SKM-1 (cell line): ENCODE data around the gene MED16.
A peak's percentile ranks its signal among the peaks of the same experiment; 100 is the strongest.

Experiments used
- DNase-seq: peaks from one replicate; lab custom pipeline; 2025; ENCODE audit not compliant: unreplicated experiment; lab: John Stamatoyannopoulos, UW

Gene MED16

DNA sequence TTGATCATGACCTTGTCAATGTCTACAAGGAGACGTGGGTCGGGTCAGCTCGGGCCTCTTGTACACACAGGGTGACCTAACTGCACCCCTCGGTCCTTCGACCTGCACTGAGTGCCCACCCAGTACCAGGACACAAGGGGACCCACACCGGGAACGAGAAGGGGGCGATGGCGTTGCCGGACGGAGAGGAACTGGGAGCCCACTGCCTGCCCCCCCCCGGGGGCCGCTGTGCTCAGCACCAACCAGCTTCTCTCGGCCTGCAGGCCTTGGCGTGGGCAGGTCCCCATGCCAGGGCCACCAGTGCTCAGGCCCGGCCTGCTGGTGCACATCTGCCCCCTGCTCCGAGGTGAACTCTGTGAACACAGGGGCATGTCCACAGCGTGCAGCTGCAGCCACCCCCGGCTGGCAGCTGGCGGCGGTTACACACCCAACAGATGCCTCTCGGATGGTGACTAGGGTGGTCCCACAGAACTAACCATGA is 19.4 kb downstream of the MED16 start:
- DNase-seq: no peak

DNA sequence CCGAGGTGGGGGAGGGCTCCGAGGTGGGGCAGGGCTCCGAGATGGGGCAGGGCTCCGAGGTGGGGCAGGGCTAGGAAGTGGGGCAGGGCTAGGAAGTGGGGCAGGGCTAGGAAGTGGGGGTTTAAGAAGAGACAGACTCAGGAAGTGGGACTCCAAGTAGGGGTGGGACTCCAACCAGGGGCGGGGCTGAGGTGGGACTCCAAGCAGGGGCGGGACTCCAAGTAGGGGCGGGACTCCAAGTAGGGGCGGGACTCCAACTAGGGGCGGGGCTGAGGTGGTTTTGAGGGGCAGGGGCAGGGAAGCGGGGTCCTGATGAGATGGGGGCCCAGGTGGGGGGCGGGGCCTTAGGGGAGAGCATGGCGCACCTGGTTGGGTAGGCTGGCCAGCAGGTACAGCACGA is 19.9 kb downstream of the MED16 start:
- DNase-seq: no peak

DNA sequence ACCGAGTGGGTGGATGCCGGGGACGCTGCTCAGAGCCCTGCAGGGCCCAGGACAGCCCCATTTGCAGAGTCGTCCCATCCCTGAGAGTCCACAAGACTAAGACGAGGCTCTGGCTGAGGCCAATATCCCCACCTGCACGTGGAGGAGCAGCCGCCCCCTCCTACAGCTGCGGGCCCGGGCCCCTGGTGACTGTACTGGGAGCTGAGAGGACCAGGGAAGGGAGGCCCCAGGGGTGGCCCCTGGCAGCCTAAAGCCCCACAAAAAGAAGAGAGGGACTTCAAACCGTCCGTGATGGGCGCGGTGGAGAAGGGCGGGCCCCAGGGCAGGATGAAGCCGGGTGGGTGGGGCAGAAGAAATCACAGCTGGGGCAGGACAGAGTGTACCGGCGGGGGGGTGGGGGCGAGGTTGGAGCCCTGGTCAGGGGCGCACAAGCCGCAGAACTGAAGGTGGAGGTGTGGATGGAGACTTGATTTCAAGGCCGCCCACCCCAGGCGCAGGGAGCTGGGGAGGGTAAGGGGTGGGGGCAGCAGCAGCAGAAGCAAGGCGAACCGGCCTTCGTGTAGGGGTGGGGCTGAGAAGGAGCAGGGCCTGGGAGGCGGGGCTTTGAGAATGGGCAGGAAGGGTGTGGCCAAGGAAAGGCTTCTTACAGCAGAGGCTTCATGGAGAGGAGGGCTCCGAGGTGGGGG is 20.6 kb downstream of the MED16 start:
- DNase-seq: no peak

DNA sequence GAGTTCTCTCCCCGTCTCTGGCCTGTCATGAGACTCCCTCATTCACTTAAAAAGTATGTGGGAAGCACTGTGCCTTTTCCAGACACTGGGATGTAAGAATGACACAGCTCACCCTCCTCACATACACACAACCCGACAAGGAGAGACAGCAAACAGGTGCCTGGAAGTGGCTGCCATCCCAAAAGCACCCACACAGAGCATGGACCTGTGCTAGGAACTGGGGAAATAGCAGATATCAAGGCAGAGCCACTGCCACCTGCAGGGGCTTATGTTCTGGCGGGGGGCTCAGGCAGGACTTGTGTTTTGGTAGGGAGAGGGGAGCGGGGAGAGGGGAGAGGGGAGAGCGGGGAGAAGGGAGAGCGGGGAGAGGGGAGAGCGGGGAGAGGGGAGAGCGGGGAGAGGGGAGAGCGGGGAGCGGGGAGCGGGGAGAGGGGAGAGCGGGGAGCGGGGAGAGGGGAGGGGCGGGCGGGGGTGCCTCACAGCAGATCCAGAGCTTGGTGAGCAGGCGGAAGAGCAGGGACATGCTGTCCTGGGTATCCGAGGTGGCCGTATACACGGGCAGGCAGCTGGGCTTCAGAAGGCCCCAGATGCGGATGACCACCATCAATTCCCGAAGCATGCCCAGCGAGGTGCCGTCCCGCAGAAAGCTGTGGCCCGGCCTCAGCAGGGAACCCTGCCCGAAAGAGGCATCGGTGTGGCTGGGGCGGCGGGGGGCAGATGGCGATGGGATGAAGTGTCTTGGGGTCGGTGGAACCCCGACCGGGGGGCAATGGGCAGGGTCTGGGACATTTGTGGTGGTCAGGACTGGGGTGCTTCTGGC is 21.3 kb downstream of the MED16 start:
- no peak for DNase-seq

DNA sequence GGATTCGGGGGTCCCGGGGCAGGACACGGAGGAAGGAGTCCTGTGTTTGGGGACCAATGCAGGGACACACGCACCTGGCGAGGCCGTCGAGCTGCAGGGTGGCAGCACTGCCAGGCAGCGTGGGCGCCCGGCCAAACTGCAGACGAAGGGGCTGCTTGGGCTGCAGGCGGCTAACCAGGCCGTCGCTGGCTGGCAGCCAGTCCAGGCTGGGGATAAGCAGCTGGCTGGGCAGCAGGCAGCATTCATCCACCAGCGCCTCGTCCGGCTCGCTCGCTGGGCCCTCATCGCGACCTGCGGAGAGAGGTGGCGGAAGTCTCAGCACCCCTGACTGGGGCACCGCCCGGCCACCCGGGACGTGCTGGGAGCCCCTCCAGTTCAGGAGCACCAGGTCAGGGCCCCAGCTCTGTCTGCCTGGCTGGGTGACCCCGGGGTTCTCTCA is 22.0 kb downstream of the MED16 start:
- no peak for DNase-seq

DNA sequence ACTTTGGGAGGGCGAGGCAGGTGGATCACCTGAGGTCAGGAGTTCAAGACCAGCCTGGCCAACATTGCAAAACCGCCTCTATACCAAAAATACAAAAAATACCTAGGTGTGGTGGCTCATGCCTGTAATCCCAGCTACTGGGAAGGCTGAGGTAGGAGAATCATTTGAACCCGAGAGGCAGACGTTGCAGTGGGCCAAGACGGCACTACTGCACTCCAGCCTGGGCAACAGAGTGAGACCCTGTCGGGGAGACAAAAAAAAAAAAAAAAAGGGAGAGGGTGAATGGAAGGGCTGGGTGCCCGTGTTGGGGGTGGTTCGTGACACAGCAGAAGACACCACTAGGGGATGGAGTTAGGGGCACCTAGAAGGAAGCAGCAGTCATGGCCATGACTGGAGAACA is 22.7 kb downstream of the MED16 start:
- no peak for DNase-seq

DNA sequence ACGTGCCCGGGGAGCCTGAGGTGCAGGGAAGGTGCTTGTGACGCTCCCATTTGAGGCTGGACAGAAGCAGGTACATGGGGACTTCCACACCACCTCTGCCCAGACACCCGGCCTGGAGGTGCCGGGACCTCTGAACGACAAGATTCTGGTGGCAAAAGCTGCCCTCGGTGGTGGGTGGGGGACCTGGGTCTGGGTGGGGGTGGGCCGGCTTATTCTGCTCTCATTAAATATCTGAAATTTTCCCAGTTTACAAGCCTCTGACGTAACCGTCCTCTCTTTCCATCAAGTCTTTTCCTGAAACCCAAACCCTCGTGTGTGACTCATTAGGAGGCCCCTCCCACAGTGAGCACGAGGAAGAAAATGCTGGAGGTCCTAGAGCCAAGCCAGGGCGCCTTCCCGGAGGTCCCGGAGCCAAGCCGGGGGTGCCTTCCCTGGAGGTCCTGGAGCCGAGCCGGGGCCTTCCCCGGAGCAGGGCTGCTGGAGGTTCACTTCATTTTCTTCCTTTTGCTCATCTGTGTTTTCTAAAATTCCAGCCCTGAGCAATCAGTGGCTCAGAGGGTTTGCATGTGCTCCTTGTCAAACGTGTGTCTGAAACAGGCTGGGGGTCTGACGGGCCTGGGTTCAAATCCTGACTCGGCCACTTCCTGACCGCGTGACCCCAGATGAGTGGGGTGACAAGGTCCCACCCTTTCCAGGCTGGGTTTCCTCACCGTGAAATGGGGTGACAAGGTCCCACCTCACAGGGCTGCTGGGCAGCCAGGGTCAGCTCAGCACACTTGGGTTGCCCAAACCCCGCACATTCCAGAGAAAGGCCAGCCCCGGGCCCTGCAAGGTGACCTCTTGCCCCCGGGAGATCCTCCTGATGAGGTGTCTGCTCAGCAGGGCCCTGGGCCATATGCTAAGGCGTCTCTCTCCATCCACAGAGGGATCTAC is 23.5 kb downstream of the MED16 start:
- DNase-seq: no peak

DNA sequence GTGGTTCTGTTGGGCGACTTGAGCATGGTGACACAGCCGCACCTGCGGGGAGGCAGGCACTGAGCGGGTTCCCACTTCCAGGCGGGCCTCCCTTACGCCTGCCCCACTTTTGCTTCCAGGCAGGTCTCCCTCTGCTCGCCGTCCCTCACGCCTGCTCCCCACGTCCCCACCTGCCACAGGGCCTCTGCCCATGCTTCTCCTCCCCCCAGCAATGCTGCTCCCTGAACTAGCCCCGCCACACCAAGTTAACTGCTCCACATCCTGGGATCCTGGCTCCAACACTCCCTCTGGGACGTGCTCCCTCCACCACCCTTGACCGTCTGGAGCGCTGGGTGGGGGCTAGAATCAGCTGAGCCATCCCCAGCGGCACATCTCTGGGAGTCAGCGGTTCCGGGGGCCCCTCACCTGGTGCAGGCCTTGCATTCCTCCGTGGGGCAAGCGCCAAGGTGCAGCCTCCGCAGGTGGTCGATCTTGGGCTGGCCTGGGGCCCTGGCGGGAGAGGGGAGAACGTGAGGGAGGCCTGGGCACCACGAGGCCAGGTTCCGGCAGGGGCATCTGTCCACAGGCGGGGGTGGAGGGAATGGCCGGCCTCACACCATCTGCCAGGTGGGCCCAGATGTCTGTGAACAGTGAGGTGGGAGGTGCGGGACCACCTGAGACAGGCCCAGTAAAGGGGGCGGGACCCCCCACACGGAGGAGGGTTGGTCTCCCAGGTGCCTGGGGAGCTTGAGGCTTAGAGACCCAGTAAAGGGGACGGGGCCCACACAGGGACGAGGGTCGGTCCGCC is 24.3 kb downstream of the MED16 start:
- no peak for DNase-seq

DNA sequence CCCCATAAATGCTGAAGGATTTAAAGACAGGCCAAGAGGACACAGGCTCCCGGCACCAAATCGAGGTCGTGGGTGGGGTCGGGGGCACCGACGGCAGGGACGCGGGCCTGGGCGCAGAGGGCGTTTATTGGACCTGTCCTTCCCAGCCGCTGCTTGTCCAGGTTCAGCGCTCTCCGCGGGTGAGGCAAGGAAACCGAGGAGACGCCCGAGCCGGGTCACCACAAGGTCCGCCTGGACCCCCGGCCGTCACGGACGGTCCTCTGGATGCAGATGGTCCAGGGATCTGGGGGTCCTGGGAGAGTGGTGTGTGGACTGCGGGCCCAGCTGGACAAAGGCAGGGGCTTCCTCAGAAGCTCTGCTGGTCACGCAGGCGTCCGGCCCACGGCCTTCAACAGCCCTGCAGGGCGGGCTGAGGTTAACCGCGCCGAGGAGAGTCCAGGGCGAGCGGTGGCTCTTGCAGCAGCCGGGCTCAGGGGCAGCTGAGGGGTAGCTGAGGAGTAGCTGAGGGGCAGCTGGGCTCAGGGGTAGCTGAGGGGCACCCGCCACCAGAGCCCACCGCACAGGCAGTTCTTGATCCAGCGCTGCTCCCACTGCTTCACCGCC is 25.0 kb downstream of the MED16 start:
- no peak for DNase-seq

DNA sequence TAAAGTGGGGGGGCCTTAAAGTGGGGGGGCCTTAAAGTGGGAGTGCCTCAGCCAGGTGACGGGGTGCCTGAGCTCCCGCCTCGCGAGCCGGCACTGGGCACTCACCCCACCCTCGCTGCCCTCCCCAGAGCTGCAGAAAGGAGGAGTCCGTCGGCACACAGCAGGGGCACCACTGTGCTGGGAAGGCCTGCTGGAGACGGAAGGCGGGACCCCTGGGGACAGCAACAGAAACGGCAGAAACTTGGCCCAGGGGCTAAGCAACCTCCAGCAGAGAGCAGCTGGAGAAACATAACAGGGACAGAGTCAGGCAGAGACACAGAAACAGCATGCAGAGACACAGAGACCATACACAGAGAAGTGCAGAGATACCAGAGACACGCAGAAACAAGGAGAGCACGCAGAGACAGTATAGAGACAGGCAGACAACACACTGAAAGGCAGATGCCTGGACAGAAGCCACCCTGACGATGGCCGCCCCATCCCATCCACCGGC is 25.6 kb downstream of the MED16 start:
- no peak for DNase-seq

DNA sequence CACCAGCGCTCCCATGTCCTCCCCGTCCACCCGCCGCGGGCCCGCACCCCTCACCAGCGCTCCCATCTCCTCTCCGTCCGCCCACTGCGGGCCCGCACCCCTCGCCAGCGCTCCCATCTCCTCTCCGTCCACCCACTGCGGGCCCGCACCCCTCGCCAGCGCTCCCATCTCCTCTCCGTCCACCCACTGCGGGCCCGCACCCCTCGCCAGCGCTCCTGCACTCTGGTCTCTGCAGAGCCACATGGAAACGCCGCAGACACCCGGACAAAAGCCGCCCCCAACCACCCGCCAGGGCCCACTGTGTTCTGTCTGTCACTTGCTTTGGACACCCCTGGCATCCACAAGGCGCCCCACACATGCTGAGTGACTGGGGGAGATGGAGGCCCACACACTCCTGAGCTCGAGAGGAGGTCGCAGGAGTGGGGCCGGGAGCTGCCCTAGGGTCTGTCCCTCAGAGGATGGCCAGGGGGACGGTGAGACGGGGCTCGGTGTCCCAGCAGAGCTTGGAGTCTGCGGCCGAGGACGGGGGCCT is 26.2 kb downstream of the MED16 start:
- no peak for DNase-seq

DNA sequence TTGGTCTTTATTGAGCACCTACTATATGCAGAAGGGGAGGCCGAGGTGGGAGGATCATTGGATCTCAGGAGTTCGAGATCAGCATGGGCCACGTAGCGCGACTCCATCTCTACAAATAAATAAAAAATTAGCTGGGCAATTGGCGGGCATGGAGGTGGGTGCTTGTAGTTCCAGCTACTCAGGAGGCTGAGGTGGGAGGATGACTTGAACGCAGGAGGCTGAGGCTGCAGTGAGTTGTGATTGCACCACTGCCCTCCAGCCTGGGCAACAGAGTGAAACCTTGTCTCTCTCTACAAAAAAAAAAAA is 29.7 kb downstream of the MED16 start:
- no peak for DNase-seq

DNA sequence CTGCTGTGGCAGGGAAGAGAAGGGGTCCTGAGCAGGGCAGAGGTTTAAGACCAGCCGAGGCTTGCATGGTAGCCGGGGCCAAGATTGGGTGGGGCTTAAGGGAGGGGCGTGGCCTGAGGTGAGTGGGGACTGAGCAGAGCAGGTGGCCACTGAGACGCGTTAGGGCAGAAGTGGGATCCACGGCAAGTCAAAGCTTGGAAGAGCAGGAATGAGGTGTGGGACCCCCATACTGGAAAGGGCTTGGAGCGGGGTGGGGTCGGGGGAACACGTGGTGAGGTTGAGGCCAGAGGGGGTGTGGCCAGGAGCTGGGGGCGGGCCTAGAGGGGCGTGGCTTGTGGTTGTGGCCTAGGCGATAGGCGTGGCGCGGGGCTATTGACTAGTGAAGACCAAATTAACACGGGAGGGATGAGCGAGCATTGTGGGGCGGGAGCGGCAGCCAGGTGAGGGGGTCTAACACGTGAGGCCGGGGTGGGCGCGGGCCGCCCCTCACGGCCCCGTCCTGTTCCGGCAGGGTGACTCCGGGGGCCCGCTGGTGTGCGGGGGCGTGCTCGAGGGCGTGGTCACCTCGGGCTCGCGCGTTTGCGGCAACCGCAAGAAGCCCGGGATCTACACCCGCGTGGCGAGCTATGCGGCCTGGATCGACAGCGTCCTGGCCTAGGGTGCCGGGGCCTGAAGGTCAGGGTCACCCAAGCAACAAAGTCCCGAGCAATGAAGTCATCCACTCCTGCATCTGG is 30.2 kb downstream of the MED16 start:
- DNase-seq: no peak

DNA sequence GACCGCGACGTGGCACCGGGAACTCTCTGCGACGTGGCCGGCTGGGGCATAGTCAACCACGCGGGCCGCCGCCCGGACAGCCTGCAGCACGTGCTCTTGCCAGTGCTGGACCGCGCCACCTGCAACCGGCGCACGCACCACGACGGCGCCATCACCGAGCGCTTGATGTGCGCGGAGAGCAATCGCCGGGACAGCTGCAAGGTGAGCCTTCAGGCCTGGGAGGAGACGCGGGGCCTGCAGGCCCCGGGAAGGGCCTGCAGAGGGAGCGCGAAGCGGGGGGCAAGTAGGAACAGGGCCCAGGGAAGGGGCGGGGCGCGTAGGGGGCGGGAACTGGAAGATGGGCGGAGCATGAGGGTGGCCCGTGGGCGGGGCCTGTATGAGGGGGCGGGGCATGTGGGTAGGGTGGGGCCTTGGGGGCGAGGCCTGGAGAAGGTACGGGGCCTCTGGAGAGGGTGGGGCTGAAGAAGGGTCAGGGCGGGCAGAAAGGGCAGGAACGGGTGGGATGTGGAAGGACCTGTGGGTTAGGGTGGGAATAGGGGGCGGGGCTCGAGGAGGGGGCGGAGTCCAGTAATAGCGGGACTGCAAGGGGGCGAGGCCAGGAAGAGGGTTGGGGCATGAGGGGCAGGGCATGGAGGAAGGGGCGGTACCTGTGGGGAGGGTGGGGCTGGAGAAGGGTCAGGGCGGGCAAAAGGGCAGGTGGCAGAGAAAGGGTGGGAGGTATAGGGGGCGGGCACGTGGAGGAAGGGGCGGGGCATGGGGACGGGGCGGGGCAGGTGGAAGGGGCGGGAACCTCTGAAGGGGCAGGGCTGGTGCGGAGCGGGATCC is 31.0 kb downstream of the MED16 start:
- peak; percentile 54 for DNase-seq

DNA sequence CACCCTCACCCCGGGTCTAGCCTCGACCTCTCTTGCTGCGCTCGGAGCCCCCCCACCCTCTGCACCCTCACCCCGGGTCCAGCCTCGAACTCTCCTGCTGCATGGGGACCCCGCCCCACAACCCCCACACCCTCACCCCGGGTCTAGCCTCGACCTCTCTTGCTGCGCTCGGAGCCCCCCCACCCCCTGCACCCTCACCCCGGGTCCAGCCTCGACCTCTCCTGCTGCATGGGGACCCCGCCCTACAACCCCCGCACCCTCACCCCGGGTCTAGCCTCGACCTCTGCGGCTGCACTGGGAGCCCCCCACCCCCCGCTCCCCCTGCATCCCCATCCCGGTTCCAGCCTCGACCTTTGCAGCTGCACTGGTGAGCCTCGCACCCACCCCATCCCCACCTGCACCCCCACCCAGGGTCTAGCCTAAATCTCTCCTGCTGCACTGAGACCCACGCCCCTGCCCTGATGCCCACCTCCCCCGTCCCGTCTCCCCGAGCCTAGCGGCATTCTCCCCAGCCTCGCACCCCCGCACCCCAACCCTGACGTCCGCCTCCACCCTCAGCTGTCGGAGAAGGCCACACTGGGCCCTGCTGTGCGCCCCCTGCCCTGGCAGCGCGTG is 31.7 kb downstream of the MED16 start:
- DNase-seq: no peak

DNA sequence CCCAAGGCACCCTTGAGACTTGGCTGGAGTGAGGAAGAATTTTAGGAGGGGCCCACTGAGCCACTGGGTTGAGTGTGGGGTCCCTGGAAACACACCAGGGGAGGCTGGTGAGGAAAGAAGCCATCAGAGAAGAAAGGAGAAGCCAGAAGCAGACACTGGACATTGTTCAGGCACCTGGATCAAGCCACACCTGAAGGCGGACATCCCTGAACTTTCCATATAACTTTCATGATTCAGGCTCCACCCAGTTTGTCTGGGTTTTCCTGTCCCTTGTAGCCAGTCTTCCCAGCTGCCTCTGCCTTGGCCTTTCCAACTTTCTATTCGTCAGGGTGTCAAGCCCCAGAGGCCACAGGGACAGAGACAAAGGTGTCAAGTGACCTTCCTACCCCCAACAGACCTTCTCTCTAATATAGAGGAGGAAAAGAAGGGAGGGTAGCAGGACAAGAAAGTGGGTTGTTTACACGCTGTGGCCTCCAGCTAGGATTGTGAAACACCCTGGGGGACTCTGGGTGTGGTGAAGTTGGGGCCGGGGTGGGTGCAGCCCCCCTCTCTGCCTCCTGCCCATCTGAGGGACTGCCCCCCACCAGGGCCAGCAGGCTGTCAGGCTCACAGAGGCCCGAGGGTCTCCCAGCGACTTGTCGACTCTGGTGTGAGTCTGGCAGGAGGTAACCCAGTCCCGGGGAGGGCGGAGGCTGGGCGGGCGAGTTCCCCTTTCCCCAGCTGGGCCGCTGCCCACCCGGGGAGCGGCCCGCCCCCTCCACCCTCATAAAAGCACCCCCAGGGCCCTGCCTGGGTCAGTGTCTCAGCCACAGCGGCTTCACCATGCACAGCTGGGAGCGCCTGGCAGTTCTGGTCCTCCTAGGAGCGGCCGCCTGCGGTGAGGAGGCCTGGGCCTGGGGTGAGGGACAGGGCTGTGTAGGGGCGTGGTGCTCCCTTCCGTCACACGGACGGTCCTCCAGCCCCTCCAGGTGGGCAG is 33.8 kb downstream of the MED16 start, which contains the start of gene CFD:
TSS of gene CFD (plus strand) at position 797 of the 976 bp plus-strand sequence. CDS start at position 823, 26 bp downstream.
- no peak for DNase-seq

DNA sequence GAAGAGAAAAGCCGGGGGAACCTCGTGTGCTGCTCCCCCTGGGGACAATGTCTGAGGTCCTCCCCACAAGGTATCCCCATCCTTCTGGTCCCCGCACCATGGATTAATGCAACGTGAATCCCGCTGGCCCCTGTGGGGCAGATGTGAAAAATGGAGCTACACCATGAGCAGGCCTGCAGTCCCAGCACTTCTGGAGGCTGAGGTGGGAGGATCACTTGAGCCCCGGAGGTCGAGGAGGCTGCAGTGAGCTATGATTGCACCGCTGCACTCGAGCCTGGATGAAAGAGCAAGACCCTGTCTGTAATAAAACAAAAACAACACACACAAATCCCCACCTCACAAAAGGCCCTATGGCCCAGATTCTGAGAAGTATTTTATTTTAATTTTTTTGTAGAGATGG is 34.7 kb downstream of the MED16 start:
- no peak for DNase-seq
